Activated CD4-positive, alpha-beta T cell treated with anti-CD3 and anti-CD28 coated beads, Interleukin-10, Interleukin-2, amounts not matched to agents 100 ng/mL and 50 ng/mL, durations not matched to agents 16 hours and 8 hours (primary cell): ENCODE data around the gene USP24.
"Not testable (repeated sequence)": the region's sequence is repeated elsewhere in the genome, so short reads cannot be mapped to it uniquely, and the experiment has no call there.

Experiments
- DNase-seq: peaks from one replicate; pipeline ENCODE4 v3.0.0-alpha.2; 2020

The USP24 gene

DNA sequence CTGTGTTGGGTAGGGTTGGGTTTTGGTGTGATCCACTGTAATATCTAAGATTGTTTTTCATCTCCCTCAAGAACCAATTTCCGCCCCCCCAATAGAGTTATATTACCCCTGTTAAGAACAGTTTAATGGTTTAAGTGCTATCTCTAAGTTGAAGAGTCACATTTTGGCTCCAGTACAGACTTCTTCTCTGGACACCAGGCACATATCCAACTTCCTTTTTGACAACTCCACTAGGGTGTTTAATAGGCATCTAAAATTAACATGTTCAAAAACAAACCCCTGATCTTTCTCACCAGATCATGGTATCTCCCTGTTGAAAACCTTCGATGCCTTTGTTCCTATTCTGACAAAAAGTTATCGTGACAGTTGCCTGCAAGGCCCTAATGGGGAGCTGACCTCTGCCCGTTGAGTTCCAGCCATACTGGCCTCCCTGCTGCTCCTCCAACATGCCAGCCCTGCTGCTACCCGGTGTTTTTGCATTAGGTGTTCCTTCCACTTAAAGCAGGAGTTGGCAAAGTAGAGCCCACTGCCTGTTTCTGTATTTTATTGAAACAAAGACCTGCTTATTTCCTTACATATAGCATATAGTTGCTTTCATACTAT, 18.6 kb downstream of the USP24 start:
- DNase-seq = no peak

DNA sequence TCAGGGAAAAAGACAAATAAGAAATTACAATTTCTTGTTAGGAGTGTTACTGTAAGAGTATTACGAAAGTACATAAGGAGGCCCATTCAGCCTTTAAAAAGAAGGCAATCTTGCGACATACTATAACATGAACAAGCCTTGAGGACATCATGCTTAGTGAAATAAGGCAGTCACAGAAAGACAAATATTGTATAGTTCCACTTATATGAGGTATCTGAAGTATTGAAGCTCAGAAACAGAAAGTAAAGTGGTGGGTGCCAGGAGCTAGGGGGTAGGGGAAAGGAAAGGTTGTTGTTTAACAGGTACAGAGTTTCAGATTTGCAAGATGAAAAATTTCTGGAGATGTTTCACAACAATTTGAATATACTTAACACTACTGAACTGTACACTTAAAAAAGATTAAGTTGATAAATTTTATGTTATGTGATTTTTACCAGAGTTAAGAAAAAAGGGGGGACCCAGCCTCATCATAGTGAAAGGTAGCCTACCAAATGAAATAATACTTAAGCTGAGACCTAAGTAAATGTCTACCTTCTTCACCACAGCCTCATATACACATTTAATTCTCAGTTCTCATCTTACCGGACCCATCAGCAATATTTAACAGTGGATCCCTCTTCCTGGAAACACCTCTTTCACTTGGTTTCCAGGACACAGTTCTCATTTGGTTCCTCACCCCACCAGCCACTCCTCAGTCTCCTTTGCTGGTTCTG, 19.5 kb downstream of the USP24 start:
- DNase-seq = no peak

DNA sequence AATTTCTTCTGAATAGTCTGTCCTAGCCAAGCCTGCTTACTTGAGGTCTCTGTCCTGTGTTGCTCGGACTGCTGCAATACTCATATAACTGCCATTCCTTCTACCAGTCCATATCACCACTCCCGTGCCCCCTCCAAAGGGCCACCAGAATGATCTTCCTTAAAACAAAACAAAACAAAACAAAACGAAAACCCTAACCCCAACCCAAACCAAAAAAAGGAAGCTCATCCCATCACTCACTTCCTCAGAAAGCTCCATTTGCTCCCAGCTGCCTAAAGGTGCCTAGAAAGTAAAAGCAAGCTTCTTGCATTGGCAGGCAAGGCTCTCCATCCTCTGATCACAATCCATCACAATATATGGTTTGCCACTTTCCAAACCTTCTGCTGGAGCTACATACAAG, 20.3 kb downstream of the USP24 start:
- no peak for DNase-seq

- no peak for DNase-seq
These were observed 23.1 kb downstream of the USP24 start for GRCh38 chr1:55192093-55192492.

DNA sequence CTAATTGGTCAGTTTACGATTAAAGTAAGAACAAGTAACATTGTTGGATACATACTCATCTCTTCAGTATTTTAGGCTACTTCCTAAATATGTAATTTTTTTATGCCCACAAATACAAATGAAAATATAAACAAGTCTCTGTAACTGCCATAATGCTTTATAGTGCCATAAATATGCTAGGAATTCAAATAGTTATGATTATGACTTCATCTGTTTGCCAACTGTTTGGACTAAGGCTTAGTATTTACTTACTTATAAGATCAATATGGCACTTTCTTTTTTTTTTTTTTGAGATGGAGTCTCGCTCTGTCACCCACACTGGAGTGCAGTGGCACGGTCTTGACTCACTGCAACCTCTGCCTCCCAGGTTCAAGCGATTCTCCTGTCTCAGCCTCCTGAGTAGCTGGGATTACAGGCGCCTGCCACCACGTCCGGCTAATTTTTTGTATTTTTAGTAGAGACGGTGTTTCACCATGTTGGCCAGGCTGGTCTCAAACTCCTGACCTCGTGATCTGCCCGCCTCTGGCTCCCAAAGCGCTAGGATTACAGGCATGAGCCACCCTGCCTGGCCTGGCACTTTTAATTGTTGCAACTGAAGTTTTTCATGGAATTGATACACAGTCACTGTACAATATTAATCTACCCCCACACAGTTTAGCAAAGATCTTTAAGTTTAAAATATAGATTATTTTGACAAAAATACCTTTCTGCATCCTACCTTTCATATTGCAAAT, 23.8 kb downstream of the USP24 start:
- not testable (repeated sequence) for DNase-seq

DNA sequence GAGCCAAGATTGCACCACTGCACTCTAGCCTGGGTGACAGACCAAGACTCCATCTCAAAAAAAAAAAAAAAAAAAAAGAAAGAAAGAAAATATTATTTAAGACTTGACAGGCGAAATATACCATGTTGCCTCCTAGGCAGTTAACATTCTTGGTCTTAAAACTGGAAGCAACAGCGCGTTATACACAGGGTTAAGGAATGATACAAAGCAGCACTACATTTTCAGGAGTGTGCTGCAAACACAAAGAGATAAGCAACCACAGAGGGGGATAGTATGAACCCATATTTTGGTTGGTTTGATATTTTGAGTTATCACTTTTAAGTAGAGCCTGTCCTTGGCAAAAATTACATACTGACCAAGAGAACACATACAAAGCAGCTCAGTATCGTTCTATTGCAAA, 25.1 kb downstream of the USP24 start:
- no peak for DNase-seq

DNA sequence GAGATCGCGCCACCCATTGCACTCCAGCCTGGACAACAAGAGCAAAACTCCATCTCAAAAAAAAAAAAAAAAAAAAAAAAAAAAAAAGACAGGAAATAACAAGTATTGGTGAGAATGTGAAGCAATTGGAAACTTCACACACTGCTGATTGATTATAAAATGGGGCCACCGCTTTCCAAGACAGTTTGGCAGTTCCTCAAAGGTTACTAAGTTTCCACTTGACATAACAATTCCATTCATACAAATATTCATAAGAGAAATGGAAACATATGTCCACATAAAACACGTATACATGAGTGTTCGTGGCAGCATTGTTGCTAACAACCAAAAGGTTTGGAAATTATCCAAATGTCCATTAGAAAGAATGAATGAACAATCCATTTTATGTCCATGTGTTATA, 26.3 kb downstream of the USP24 start:
- DNase-seq = no peak

- DNase-seq = no peak
These were observed 29.3 kb downstream of the USP24 start for GRCh38 chr1:55185832-55186231.

- no peak for DNase-seq
These were observed 30.3 kb downstream of the USP24 start for GRCh38 chr1:55184859-55185258.

GRCh38 chr1:55181666-55182065, 33.5 kb downstream of the USP24 start:
- DNase-seq = no peak

DNA sequence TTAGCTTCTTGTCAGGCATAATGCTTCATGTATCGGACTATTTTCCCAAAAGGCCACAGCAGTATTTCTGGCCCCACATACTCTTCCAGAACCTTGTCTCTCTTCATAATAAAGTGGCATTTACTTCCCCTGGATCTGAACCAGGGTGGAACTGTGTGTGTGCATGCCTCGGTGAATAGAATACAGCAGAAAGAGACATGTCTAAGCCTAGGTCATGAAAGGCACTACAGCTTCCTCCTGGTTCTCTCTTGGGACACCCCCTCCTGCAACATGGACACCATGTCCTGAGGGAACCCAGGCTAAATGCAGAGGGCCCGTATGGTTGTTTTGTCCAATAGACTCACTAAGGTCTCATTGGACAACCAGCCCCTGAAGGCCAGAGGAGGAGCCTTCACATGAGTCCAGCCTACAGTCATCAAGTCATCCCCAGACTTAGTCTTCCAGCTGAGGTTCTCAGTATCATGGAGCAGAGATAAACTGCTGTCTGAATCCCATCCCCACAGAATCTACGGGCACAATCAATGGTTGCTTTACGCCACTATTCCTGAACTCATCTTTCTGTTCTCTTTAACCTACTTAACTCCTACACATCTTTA, 35.0 kb downstream of the USP24 start:
- no peak for DNase-seq

DNA sequence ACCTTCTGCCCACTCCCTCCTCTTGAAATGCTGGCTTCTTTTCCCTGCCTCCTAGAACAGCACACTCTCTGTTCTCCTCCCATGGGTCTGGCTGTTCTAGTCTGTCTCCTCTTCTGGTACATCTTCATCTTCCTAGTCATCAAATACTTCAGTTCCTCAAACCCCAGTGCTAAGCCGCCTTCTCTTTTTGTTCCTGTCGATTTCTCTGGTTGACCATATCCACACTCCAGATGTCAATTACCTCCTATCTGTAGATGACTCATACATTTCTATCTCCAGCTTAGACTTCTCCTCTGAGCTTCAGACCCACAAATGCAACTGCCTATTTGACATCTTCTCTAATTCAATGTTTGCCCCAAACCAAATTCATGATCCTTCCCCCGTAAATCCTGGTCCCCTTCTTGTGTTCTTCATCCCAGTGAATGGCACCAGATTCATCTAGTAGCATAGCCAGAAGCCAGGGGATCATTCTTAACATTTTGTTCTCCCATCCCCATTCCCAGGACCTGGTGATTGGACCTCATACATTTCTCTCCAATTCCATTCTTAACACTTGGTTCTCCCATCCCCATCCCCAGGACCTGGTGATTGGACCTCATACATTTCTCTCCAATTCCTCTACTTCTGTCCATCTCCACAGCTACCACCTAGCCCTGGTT, 35.9 kb downstream of the USP24 start:
- no peak for DNase-seq

GRCh38 chr1:55172687-55173086, 42.5 kb downstream of the USP24 start:
- DNase-seq = no peak

DNA sequence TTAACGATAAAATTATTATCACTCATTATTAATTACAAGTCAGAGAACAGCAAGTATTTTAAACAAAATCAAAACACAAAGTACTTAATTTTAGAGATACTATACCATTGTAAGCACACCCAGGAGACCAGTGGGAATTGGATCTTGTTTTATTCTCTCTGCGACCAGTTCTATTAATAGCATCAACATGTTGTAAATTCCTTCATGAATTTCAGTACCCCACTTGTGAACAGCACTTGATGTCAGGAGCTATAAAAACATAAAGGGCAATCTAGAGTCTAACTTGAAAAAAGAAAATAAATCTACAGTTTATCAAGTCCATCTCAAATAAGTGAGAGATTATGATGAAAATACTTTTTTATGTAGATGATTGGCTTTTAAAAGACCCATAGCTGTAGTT, 42.9 kb downstream of the USP24 start:
- DNase-seq = no peak

GRCh38 chr1:55171694-55172093, 43.5 kb downstream of the USP24 start:
- no peak for DNase-seq

GRCh38 chr1:55170426-55170825, 44.7 kb downstream of the USP24 start:
- no peak for DNase-seq

DNA sequence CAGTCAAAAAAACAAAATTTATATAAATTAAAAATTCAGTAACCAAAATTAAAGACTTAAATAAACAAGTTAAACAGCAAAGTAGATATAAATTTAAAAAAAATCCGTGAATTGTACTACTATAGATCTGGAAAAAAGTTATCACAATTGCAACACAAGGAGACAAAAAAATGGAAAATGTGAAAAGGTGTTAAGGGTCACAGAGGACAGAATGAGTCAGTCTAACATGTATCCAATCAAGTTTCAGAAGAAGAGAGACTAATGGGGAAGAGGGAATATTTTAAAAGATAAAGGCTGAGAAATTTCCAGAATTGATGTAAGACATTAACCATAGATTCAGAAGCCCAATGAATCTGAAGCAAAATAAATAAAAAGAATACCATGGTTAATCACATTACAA, 46.0 kb downstream of the USP24 start:
- peak; percentile 14 for DNase-seq

- no peak for DNase-seq
These were observed 46.8 kb downstream of the USP24 start for GRCh38 chr1:55168353-55168752.

- DNase-seq = no peak
These were observed 47.8 kb downstream of the USP24 start for GRCh38 chr1:55167224-55167871.

GRCh38 chr1:55164906-55165305, 50.3 kb downstream of the USP24 start:
- peak; percentile 37 for DNase-seq

DNA sequence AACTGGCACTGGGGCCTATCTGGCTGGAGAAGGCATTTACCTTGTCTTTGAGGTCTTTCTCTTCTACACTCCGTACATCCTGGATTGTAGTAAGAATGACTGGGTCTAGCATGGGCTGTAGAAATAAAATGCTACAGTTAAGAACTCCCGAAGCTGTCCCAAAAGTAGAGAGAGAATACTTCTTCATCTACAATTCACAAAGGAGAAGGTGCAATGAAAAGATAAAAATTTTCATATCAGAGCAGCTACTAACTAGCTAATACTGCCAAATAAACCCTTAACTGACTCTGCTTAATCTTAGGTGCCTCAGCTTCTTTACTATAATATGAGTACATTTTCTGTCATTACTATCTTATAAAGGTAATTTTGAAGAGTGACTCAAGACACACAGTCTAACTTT, 55.6 kb downstream of the USP24 start:
- DNase-seq = no peak

DNA sequence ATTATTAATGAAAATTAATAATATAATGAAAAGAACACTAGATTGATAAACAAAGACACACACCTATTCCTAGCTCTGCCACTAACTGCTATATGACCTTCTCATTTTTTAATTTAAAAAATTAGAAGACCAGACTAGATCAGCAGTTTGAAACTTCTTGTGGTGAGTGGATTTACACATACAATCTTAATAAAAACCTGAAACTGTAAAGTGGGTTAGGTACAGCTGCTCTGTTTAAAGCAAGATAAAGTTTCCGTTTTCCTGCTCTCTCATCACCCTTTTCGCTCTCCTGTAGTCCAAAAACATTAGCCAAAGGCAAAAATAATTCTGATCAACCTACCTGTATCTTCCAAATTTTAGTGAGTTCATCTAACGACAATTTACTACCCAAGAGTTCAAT, 58.6 kb downstream of the USP24 start:
- no peak for DNase-seq

GRCh38 chr1:55156093-55156492, 59.1 kb downstream of the USP24 start:
- no peak for DNase-seq
